ENCODE data around the gene SIL1. TPM values are rescaled to one million over a fixed set of nuclear protein-coding genes. Genes with fewer than 3 reads are reported as not detected.

Gene SIL1
- total and polyA plus RNA-seq, 10 donors, result 23.4 to 42.3 (median 32.6) TPM

GRCh38 chr5:139110526-139111168 lies 87.5 kb downstream of the SIL1 start:
- peaks cover 0 to 12% (median 0%) of the 10 kb centered on the region in 6 donors for H3K4me1 ChIP-seq
- H3K4me3 ChIP-seq, result no peak overlapping the region
- H3K27me3 ChIP-seq (replicated peaks in 1 of 7), result no peaks in the 10 kb centered on the region
- TF ChIP-seq POLR2A (IDR thresholded peaks at IDR 0.05), result no peak
- TF ChIP-seq CTCF (IDR thresholded peaks at IDR 0.05 in 8 of 11, conservative IDR thresholded peaks at IDR 0.05 in 3 of 11), result no peak
- no peak for TF ChIP-seq POLR2AphosphoS5 (IDR thresholded peaks at IDR 0.05)
- H3K9me3 ChIP-seq, result no peaks in the 10 kb centered on the region
- H3K27ac ChIP-seq, result no peak overlapping the region
- intact Hi-C loops (cut with DNase I; ENCODE audit: low total_unique reads), result no loop called here
- peaks cover 0 to 14% (median 0%) of the 10 kb centered on the region in 6 donors for H3K36me3 ChIP-seq
- no peak for DNase-seq

GRCh38 chr5:139108063-139108824 lies 89.9 kb downstream of the SIL1 start:
- H3K27ac ChIP-seq, result no peak overlapping the region
- TF ChIP-seq POLR2A (IDR thresholded peaks at IDR 0.05) (no peak), POLR2AphosphoS5 (IDR thresholded peaks at IDR 0.05) (no peak), CTCF (IDR thresholded peaks at IDR 0.05 in 8 of 11, conservative IDR thresholded peaks at IDR 0.05 in 3 of 11) (no peak)
- peaks cover 0 to 12% (median 0%) of the 10 kb centered on the region in 6 donors for H3K4me1 ChIP-seq
- intact Hi-C loops (cut with DNase I; ENCODE audit: low total_unique reads), result no loop called here
- H3K36me3 ChIP-seq, result peaks cover 0 to 7% (median 0%) of the 10 kb centered on the region in 6 donors
- 77 to 90% (median 85%) methylated on average over 10 of the region's 10 CpGs for WGBS, 5 donors
- no peak for DNase-seq
- no peak overlapping the region for H3K4me3 ChIP-seq
- no peaks in the 10 kb centered on the region for H3K9me3 ChIP-seq
- H3K27me3 ChIP-seq (replicated peaks in 1 of 7), result no peaks in the 10 kb centered on the region

- no peak for DNase-seq
- intact Hi-C loops (cut with DNase I; ENCODE audit: low total_unique reads), result no loop called here
- peak overlapping the region in 2 of 8 donors; percentile 15 to 37 for H3K27ac ChIP-seq
- peaks cover 0 to 12% (median 0%) of the 10 kb centered on the region in 6 donors for H3K4me1 ChIP-seq
- H3K9me3 ChIP-seq, result no peaks in the 10 kb centered on the region
- H3K27me3 ChIP-seq (replicated peaks in 1 of 7), result no peaks in the 10 kb centered on the region
- no peak overlapping the region for H3K4me3 ChIP-seq
- no peak for TF ChIP-seq CTCF (IDR thresholded peaks at IDR 0.05 in 8 of 11, conservative IDR thresholded peaks at IDR 0.05 in 3 of 11)
- TF ChIP-seq POLR2AphosphoS5 (IDR thresholded peaks at IDR 0.05), result no peak
- no peak for TF ChIP-seq POLR2A (IDR thresholded peaks at IDR 0.05)
- WGBS, 5 donors, result 82 to 87% (median 86%) methylated on average over 15 of the region's 15 CpGs
- H3K36me3 ChIP-seq, result peaks cover 0 to 7% (median 0%) of the 10 kb centered on the region in 6 donors
Observed at GRCh38 chr5:139105621-139106071, 92.5 kb downstream of the SIL1 start.

Measured in spleen (tissue), 11 donors.